HepG2 (cell line): ENCODE data around the gene STAC. TPM values are rescaled to one million over a fixed set of nuclear protein-coding genes. Genes with fewer than 3 reads are reported as not detected.

Source experiments
- ATAC-seq: fragments of 200-7000 bp; cut with Tn5 transposase; 3 replicates; pipeline ENCODE4 v1.9.1; 2020; ENCODE audit warnings: mild to moderate bottlenecking, moderate library complexity
- BruUV-seq: library from RNA; stranded (reverse); fragments of 400-500 nt; replicated peaks from 2 replicates; lab custom pipeline; 2021; lab: Mats Ljungman, UMichigan
- CTCF ChIA-PET: fragments of 300-600 bp; formaldehyde crosslinking; extraction: SDS; loops from one replicate; lab custom pipeline; 2021; ENCODE audit warnings: low total read pairs, inconsistent platforms, low intra/inter-chr PET ratio; lab: Yijun Ruan, JAX
- POLR2A ChIA-PET: fragments of 350-600 bp; sonication (Branson Sonifier 250); formaldehyde crosslinking; loops from one replicate; lab custom pipeline; 2020; ENCODE audit warnings: antibody characterized with exemption, inconsistent platforms; lab: Yijun Ruan, JAX
- DNase-seq: peaks from one replicate; pipeline ENCODE4 v3.0.0-alpha.2; 2015; ENCODE audit warnings: low spot score
- FAIRE-seq: peaks from 3 replicates; lab custom pipeline; 2011; peaks lifted over from hg19 to GRCh38; lab: Jason Lieb, UNC
- H2AFZ ChIP-seq: one replicate; pipeline ENCODE4 v1.6.1; 2011; ENCODE audit warnings: low read length, inconsistent platforms
- H3K27ac ChIP-seq: fragments of 300-600 bp; 3 replicates; pipeline ENCODE4 v1.8.0; 2011; ENCODE audit warnings: mixed run types, mild to moderate bottlenecking, mixed read lengths, low read length, inconsistent platforms; ENCODE audit not compliant: insufficient read depth; ENCODE audit errors: extremely low read length
- H3K27me3 ChIP-seq, 2 experiments: fragments of 200-600 bp in 1 of 2; 2 replicates in 1 of 2; 3 replicates in 1 of 2; pipeline versions ENCODE4 v1.6.0 to v1.8.0; 2011; ENCODE audit warnings: low read length in 2 of 2, mild to moderate bottlenecking in 2 of 2, moderate library complexity in 2 of 2, inconsistent platforms in 1 of 2; ENCODE audit not compliant: insufficient read depth in 2 of 2, control insufficient read depth in 1 of 2
- H3K36me3 ChIP-seq, 2 experiments: fragments of 200-600 bp in 1 of 2; replicated peaks in 1 of 2; 2 replicates in 1 of 2; 3 replicates in 1 of 2; pipeline versions ENCODE4 v1.5.1 to v1.8.0; 2011; ENCODE audit warnings: low read length in 2 of 2, inconsistent platforms in 1 of 2; ENCODE audit not compliant: insufficient read depth in 2 of 2, control insufficient read depth in 1 of 2
- H3K4me1 ChIP-seq: 2 replicates; pipeline ENCODE4 v1.5.1; 2012; ENCODE audit warnings: low read length, inconsistent platforms; ENCODE audit not compliant: insufficient read depth
- H3K4me2 ChIP-seq: 2 replicates; pipeline ENCODE4 v1.6.0; 2011; ENCODE audit warnings: low read depth, low read length, inconsistent platforms
- H3K4me3 ChIP-seq, 3 experiments: fragments of 200-600 bp in 1 of 3; sonication (generic), shearing (Covaris generic) in 1 of 3; replicated peaks in 1 of 3; 2 replicates each; pipeline ENCODE4 v1.5.1; 2011 to 2016; ENCODE audit warnings: low read length in 3 of 3, inconsistent platforms in 2 of 3, low read depth in 2 of 3, mild to moderate bottlenecking in 2 of 3, control low read depth in 1 of 3, mixed read lengths in 1 of 3; ENCODE audit not compliant: insufficient read depth in 1 of 3
- H3K79me2 ChIP-seq: one replicate; pipeline ENCODE4 v1.6.1; 2011; ENCODE audit warnings: low read length, inconsistent platforms; ENCODE audit not compliant: insufficient read depth
- H3K9ac ChIP-seq: 2 replicates; pipeline ENCODE4 v1.6.0; 2011; ENCODE audit warnings: mild to moderate bottlenecking, low read depth, low read length, inconsistent platforms; ENCODE audit not compliant: insufficient read depth
- H3K9me3 ChIP-seq: 2 replicates; pipeline ENCODE4 v1.5.1; 2012; ENCODE audit warnings: mild to moderate bottlenecking, low read length
- H4K20me1 ChIP-seq: 2 replicates; pipeline ENCODE4 v1.6.0; 2011; ENCODE audit warnings: inconsistent platforms, mild to moderate bottlenecking, low read length, moderate library complexity; ENCODE audit not compliant: insufficient read depth
- BCLAF1 ChIP-seq: fragments of 450-650 bp; IDR thresholded peaks from 2 replicates; pipeline ENCODE4 v1.6.1; 2017; ENCODE audit warnings: mild to moderate bottlenecking
- JUND ChIP-seq: sonication (generic); formaldehyde crosslinking; IDR thresholded peaks from 2 replicates; pipeline ENCODE4 v1.8.0; 2022; ENCODE audit warnings: mild to moderate bottlenecking, missing genetic modification reagents
- KLF11 ChIP-seq: IDR thresholded peaks from 2 replicates; pipeline ENCODE4 v1.6.1; 2016; ENCODE audit warnings: missing compliant biosample characterization
- PLSCR1 ChIP-seq: sonication (generic); formaldehyde crosslinking; IDR thresholded peaks from 2 replicates; pipeline ENCODE4 v1.5.0; 2020; ENCODE audit warnings: missing genetic modification reagents, mild to moderate bottlenecking, borderline replicate concordance
- POLR2G ChIP-seq: fragments of 200-400 bp; formaldehyde crosslinking; IDR thresholded peaks from 2 replicates; pipeline ENCODE4 v1.6.1; 2018; ENCODE audit warnings: mild to moderate bottlenecking, low read depth, low read length, moderate library complexity
- RARA ChIP-seq: IDR thresholded peaks from 2 replicates; pipeline ENCODE4 v1.6.1; 2016; ENCODE audit warnings: missing genetic modification reagents, missing compliant biosample characterization
- RFX1 ChIP-seq: fragments of 450-650 bp; IDR thresholded peaks from 2 replicates; pipeline ENCODE4 v1.6.1; 2017
- SALL1 ChIP-seq: sonication (generic); formaldehyde crosslinking; IDR thresholded peaks from 2 replicates; pipeline ENCODE4 v1.8.0; 2022; ENCODE audit warnings: mild to moderate bottlenecking, missing genetic modification reagents
- SMARCC2 ChIP-seq: fragments of 450-650 bp; IDR thresholded peaks from 2 replicates; pipeline ENCODE4 v1.6.1; 2017; ENCODE audit warnings: antibody characterized with exemption, mild to moderate bottlenecking
- TMF1 ChIP-seq: sonication (generic); formaldehyde crosslinking; IDR thresholded peaks from 2 replicates; pipeline ENCODE4 v1.8.1; 2022; ENCODE audit warnings: low read depth, missing genetic modification reagents
- U2AF2 ChIP-seq: fragments of 200-400 bp; formaldehyde crosslinking; IDR thresholded peaks from 2 replicates; pipeline ENCODE4 v1.6.1; 2017; ENCODE audit warnings: low read depth, mild to moderate bottlenecking, low read length
- ZNF350 ChIP-seq: sonication (generic); formaldehyde crosslinking; IDR thresholded peaks from 2 replicates; pipeline ENCODE4 v1.4.0; 2020; ENCODE audit warnings: mild to moderate bottlenecking, low read depth, missing genetic modification reagents, borderline replicate concordance
- ZNF597 ChIP-seq: sonication (generic); formaldehyde crosslinking; IDR thresholded peaks from 2 replicates; pipeline ENCODE4 v1.5.0; 2020; ENCODE audit warnings: missing genetic modification reagents
- ZNF629 ChIP-seq: sonication (generic); formaldehyde crosslinking; conservative IDR thresholded peaks from 2 replicates; pipeline ENCODE4 v1.5.0; 2020; ENCODE audit warnings: missing genetic modification reagents
- ZNF704 ChIP-seq: sonication (generic); formaldehyde crosslinking; IDR thresholded peaks from 2 replicates; pipeline ENCODE4 v1.8.1; 2023; ENCODE audit warnings: mild to moderate bottlenecking, inconsistent platforms, moderate library complexity, missing genetic modification reagents, borderline replicate concordance
- WGBS: methylation state at CpG from one replicate; pipeline ENCODE4 v1.1.6; 2017; ENCODE audit warnings: low lambda C conversion rate; 5-methylcytosine and 5-hydroxymethylcytosine counted together
- in situ Hi-C: cut with HindIII; loops from 2 replicates; pipeline ENCODE4 v1.10.0; 2017; ENCODE audit warnings: low pct_unique_long_range_greater_than_20kb; ENCODE audit not compliant: extremely low pct_ligation_motif_present
- intact Hi-C: fragments of 100-400 bp; cut with micrococcal nuclease; formaldehyde crosslinking; loops from one replicate; pipeline ENCODE4 v1.10.0; 2022; ENCODE audit not compliant: unreplicated experiment
- polyA plus RNA-seq, 8 experiments: library from polyadenylated mRNA; depleted of rRNA in 3 of 8; stranded (reverse) in 7 of 8; unstranded in 1 of 8; fragments of >200 nt; fragmentation: Illumina TruSeq in 4 of 8; extraction: Trizol in 4 of 8; gene quantifications; 2 replicates each; pipeline versions ENCODE4 v1.2.1 to v1.2.3, GENCODE V29; 2011 to 2016; ENCODE audit warnings: low read depth in 4 of 8, missing spikeins in 1 of 8, mixed read lengths in 1 of 8; ENCODE audit not compliant: insufficient read depth in 1 of 8
- total RNA-seq, 5 experiments: library from RNA; depleted of rRNA; stranded (reverse); fragments of >200 nt; fragmentation: Illumina TruSeq; extraction: Trizol; gene quantifications; 2 replicates each; pipeline ENCODE4 v1.2.3, GENCODE V29; 2016; ENCODE audit warnings: low read depth in 1 of 5

STAC gene
- total and polyA plus RNA-seq, 2 of the 13 experiments (the other 11 are each of a cell fraction or from before 2014, with no cell fraction given) = not detected

GRCh38 chr3:36459177-36459576 lies 78.9 kb downstream of the STAC start (continued):
- TF ChIP-seq BCLAF1 (no peak), ZNF597 (CRISPR knock-in tag) (no peak), RARA (CRISPR knock-in tag) (no peak), SMARCC2 (no peak), JUND (CRISPR knock-in tag) (no peak), TMF1 (CRISPR knock-in tag) (no peak), U2AF2 (no peak), RFX1 (no peak)
- TF ChIP-seq, all 625 proteins: peak for 0

- Histone ChIP-seq H2AFZ (no peak overlapping the region), H3K9ac (no peak overlapping the region), H3K4me2 (no peak overlapping the region), H3K4me1 (no peaks in the 10 kb centered on the region), H3K9me3 (peaks cover 10% of the 10 kb centered on the region), H3K36me3 (no peaks in the 10 kb centered on the region), H3K27me3 (no peaks in the 10 kb centered on the region), H3K4me3 (no peak overlapping the region), H3K27ac (no peak overlapping the region), H3K79me2 (no peaks in the 10 kb centered on the region), H4K20me1 (no peaks in the 10 kb centered on the region)
- ChIA-PET POLR2A (no interaction called here), CTCF (no interaction called here)
- no TSS peak for BruUV-seq
- in situ Hi-C loops = no loop called here
- no peak for FAIRE-seq
- DNase-seq = no peak
- ATAC-seq = no peak
- intact Hi-C loops = no loop called here
- 4% methylated on average over 1 of the region's 1 CpG for WGBS
- TF ChIP-seq RFX1 = no peak
- no peak for TF ChIP-seq ZNF704 (CRISPR knock-in tag)
- TF ChIP-seq PLSCR1 (CRISPR knock-in tag) = no peak
- TF ChIP-seq ZNF629 (CRISPR knock-in tag) = no peak
- no peak for TF ChIP-seq KLF11
- TF ChIP-seq POLR2G = no peak
- no peak for TF ChIP-seq SALL1 (CRISPR knock-in tag)
- no peak for TF ChIP-seq ZNF350 (CRISPR knock-in tag)
Measured at GRCh38 chr3:36461597-36461996, 81.3 kb downstream of the STAC start.
